HepG2 (cell line): Measurements from ENCODE around the gene ARPIN.
"Not testable (repeated sequence)": the region's sequence is repeated elsewhere in the genome, so short reads cannot be mapped to it uniquely, and the experiment has no call there.

Experiments
- AHR ChIP-seq: IDR thresholded peaks from 2 replicates; pipeline ENCODE4 v1.6.1; 2018; ENCODE audit warnings: missing genetic modification reagents, missing compliant biosample characterization
- SP1 ChIP-seq, 2 experiments: fragments of 450-650 bp in 1 of 2; sonication (generic) in 1 of 2; formaldehyde crosslinking in 1 of 2; IDR thresholded peaks; 2 replicates each; pipeline versions ENCODE4 v1.4.0 to v1.6.1; 2016 to 2020; ENCODE audit warnings: missing genetic modification reagents in 1 of 2
- SUZ12 ChIP-seq: fragments of 150-350 bp; IDR thresholded peaks from 2 replicates; pipeline ENCODE4 v1.6.1; 2014; ENCODE audit warnings: low read depth, low read length

DNA sequence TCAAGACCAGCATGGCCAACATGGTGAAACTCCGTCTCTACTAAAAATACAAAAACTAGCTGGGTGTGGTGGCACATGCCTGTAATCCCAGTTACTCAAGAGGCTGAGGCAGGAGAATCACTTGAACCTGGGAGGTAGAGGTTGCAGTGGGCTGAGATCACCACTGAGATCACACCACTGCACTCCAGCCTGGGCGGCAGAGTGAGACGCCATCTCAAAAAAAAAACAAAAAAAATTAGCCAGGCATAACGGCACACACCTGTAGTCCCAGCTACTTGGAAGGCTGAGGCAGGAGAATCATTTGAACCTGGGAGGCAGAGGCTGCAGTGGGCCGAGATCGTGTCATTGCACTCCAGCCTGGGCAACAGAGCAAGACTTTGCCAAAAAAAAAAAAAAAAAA is 31.0 kb upstream of the ARPIN start:
- TF ChIP-seq SP1 (IDR thresholded peaks at IDR 0.05); SP1 (CRISPR knock-in tag; IDR thresholded peaks at IDR 0.05); AHR (CRISPR knock-in tag); SUZ12: not testable (repeated sequence)
